Epithelial cell of proximal tubule (primary cell): Measurements from ENCODE around the gene PARP3. TPM values are rescaled to one million over a fixed set of nuclear protein-coding genes. Genes with fewer than 3 reads are reported as not detected.
"Not testable (repeated sequence)": the region's sequence is repeated elsewhere in the genome, so short reads cannot be mapped to it uniquely, and the experiment has no call there.

ENCODE experiments used
- DNase-seq: peaks from one replicate; pipeline ENCODE4 v3.0.0-alpha.2; 2011; ENCODE audit warnings: low read depth
- H3K4me3 ChIP-seq: 2 replicates; pipeline ENCODE4 v1.5.1; 2011; ENCODE audit warnings: low read depth, mild to moderate bottlenecking, low read length
- CTCF ChIP-seq: conservative IDR thresholded peaks from 2 replicates; pipeline ENCODE4 v1.5.1; 2012; ENCODE audit warnings: low read depth, mild to moderate bottlenecking, low read length
- total RNA-seq: library from RNA; depleted of rRNA; stranded (reverse); fragments of >200 nt; gene quantifications from 2 replicates; pipeline ENCODE4 v1.2.3, GENCODE V29; 2015

PARP3 gene
- 15.4 and 18.8 TPM in 2 replicates for total RNA-seq

- H3K4me3 ChIP-seq: peak within 1 kb of the TSS; percentile 77
- peak; percentile 95 for DNase-seq
- peak; percentile 97 for TF ChIP-seq CTCF
These were observed at the start of gene PARP3, which contains the start of gene RRP9 for GRCh38 chr3:51941798-51942602. PARP3 (plus strand) TSS chr3:51942363; CDS start chr3:51943356, 993 bp downstream. RRP9 (minus strand) TSS chr3:51941904; CDS start chr3:51941867, 37 bp downstream.

DNA sequence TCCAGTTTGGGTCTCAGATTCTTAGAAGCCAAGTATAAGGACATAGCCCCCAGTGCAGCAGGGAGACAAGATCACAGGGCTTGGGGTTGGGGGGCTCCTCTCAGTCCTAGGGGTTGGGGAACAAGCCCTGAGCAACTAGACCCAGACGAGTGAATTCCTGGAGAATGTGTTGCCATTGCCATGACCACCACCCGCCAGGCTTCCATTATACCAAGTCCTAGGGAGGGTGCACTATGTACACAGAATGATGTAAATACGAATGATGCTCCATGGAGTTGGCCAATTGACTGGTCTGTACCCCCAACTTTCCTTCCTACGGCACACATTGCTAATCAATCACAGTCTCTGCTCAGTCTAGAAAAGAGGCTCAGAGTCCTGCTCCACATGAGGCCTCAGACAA, 47.8 kb upstream of the PARP3 start:
- TF ChIP-seq CTCF: no peak
- no peak for DNase-seq
- no peak overlapping the region for H3K4me3 ChIP-seq

GRCh38 chr3:51894939-51895338, 47.2 kb upstream of the PARP3 start:
- TF ChIP-seq CTCF: no peak
- DNase-seq: no peak
- H3K4me3 ChIP-seq: no peak overlapping the region

- no peak overlapping the region for H3K4me3 ChIP-seq
- TF ChIP-seq CTCF: no peak
- no peak for DNase-seq
These were observed 45.4 kb upstream of the PARP3 start for GRCh38 chr3:51896607-51897305.

DNA sequence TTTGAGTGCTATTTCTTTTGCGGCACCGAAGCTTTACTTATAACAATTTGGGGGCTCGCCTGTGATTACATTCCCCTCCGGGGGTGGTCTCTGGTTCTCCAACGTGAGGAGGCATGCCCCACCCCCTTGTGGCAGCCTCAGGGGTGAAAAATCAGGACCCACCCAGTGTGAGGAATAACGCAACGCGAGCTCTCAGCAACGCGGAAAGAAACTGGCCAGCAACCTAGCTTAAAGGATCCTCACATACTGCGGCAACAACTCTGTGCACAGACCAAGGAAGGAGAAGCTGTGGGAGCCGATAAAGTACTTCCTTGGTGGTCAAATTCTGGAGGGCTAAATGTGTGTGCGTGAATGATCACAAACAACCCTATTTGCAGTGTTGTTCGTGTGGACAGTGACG, 44.8 kb upstream of the PARP3 start:
- H3K4me3 ChIP-seq: no peak overlapping the region
- TF ChIP-seq CTCF: no peak
- no peak for DNase-seq

GRCh38 chr3:51900043-51900442, 42.1 kb upstream of the PARP3 start:
- DNase-seq, H3K4me3 ChIP-seq: not testable (repeated sequence)

- DNase-seq: not testable (repeated sequence)
These were observed 39.8 kb upstream of the PARP3 start for GRCh38 chr3:51902361-51902760.

More at GRCh38 chr3:51902361-51902760, 39.8 kb upstream of the PARP3 start:
- not testable (repeated sequence) for H3K4me3 ChIP-seq
